ENCODE results near the gene CACNA2D2. TPM values are rescaled to one million over a fixed set of nuclear protein-coding genes. Genes with fewer than 3 reads are reported as not detected.

CACNA2D2 gene
- total RNA-seq, 2 donors from 2014 or later: 5.6 to 9.1 TPM

- H3K4me1 ChIP-seq (replicated peaks): no peaks in the 10 kb centered on the region
- intact Hi-C loops (cut with DNase I): no loop called here
- 86% methylated on average over 2 of the region's 2 CpGs for WGBS
- H3K27me3 ChIP-seq (replicated peaks; ENCODE audit: insufficient read depth): no peaks in the 10 kb centered on the region
- H3K4me3 ChIP-seq: no peak overlapping the region
- H3K36me3 ChIP-seq: no peaks in the 10 kb centered on the region
- H3K27ac ChIP-seq: no peak overlapping the region
- no peak for DNase-seq (ENCODE audit: low spot score)
- H3K9me3 ChIP-seq: no peaks in the 10 kb centered on the region
- TF ChIP-seq CTCF (IDR thresholded peaks at IDR 0.05) (no peak), POLR2A (IDR thresholded peaks at IDR 0.05) (no peak), POLR2AphosphoS5 (IDR thresholded peaks at IDR 0.05) (no peak)
These were observed 6.9 kb upstream of the CACNA2D2 start for GRCh38 chr3:50510325-50510724.

- H3K4me1 ChIP-seq (replicated peaks): no peaks in the 10 kb centered on the region
- no peaks in the 10 kb centered on the region for H3K36me3 ChIP-seq
- WGBS: 79% methylated on average over 5 of the region's 5 CpGs
- H3K27ac ChIP-seq: no peak overlapping the region
- H3K4me3 ChIP-seq: no peak overlapping the region
- intact Hi-C loops (cut with DNase I): no loop called here
- TF ChIP-seq CTCF (IDR thresholded peaks at IDR 0.05): no peak
- no peak for TF ChIP-seq POLR2A (IDR thresholded peaks at IDR 0.05)
- H3K27me3 ChIP-seq (replicated peaks; ENCODE audit: insufficient read depth): no peaks in the 10 kb centered on the region
- H3K9me3 ChIP-seq: no peaks in the 10 kb centered on the region
- DNase-seq (ENCODE audit: low spot score): no peak
These were observed 6.3 kb upstream of the CACNA2D2 start for GRCh38 chr3:50509715-50510114.

GRCh38 chr3:50508821-50509220, 5.4 kb upstream of the CACNA2D2 start:
- no peak overlapping the region for H3K27ac ChIP-seq
- no peaks in the 10 kb centered on the region for H3K36me3 ChIP-seq
- H3K9me3 ChIP-seq: no peaks in the 10 kb centered on the region
- H3K4me1 ChIP-seq (replicated peaks): no peaks in the 10 kb centered on the region
- H3K27me3 ChIP-seq (replicated peaks; ENCODE audit: insufficient read depth): no peaks in the 10 kb centered on the region
- H3K4me3 ChIP-seq: no peak overlapping the region
- intact Hi-C loops (cut with DNase I): no loop called here
- no peak for TF ChIP-seq CTCF (IDR thresholded peaks at IDR 0.05)
- no peak for TF ChIP-seq POLR2AphosphoS5 (IDR thresholded peaks at IDR 0.05)
- no peak for TF ChIP-seq POLR2A (IDR thresholded peaks at IDR 0.05)
- no peak for DNase-seq (ENCODE audit: low spot score)
- 92% methylated on average over 1 of the region's 1 CpG for WGBS

- intact Hi-C loops (cut with DNase I): no loop called here
- Histone ChIP-seq H3K4me3 (no peak overlapping the region), H3K9me3 (no peaks in the 10 kb centered on the region), H3K27ac (no peak overlapping the region), H3K27me3 (replicated peaks; ENCODE audit: insufficient read depth) (no peaks in the 10 kb centered on the region), H3K36me3 (no peaks in the 10 kb centered on the region), H3K4me1 (replicated peaks) (no peaks in the 10 kb centered on the region)
- WGBS: 75% methylated on average over 4 of the region's 4 CpGs
- no peak for TF ChIP-seq POLR2AphosphoS5 (IDR thresholded peaks at IDR 0.05)
- no peak for TF ChIP-seq POLR2A (IDR thresholded peaks at IDR 0.05)
- no peak for TF ChIP-seq CTCF (IDR thresholded peaks at IDR 0.05)
- DNase-seq (ENCODE audit: low spot score): no peak
These were observed 2.7 kb upstream of the CACNA2D2 start for GRCh38 chr3:50506169-50506568.

GRCh38 chr3:50504681-50505080, 1.2 kb upstream of the CACNA2D2 start:
- Histone ChIP-seq H3K36me3 (no peaks in the 10 kb centered on the region), H3K9me3 (no peaks in the 10 kb centered on the region), H3K27me3 (replicated peaks; ENCODE audit: insufficient read depth) (no peaks in the 10 kb centered on the region), H3K27ac (no peak overlapping the region), H3K4me3 (no peak overlapping the region), H3K4me1 (replicated peaks) (no peaks in the 10 kb centered on the region)
- intact Hi-C loops (cut with DNase I): no loop called here
- TF ChIP-seq POLR2A (IDR thresholded peaks at IDR 0.05): no peak
- TF ChIP-seq CTCF (IDR thresholded peaks at IDR 0.05): no peak
- no peak for TF ChIP-seq POLR2AphosphoS5 (IDR thresholded peaks at IDR 0.05)
- 92% methylated on average over 2 of the region's 2 CpGs for WGBS
- no peak for DNase-seq (ENCODE audit: low spot score)

All from prostate gland (tissue), 2 donors.